Skeletal muscle satellite cell (primary cell): ENCODE results near the gene B4GALNT3.

Experiments used
- H3K27me3 ChIP-seq: 2 replicates; pipeline ENCODE4 v1.7.0; 2013; ENCODE audit warnings: low read length; ENCODE audit not compliant: control insufficient read depth, insufficient read depth
- H3K36me3 ChIP-seq: 2 replicates; pipeline ENCODE4 v1.7.0; 2013; ENCODE audit warnings: mild to moderate bottlenecking, control low read depth, low read length; ENCODE audit not compliant: insufficient read depth
- H3K4me1 ChIP-seq: 2 replicates; pipeline ENCODE4 v1.7.0; 2013; ENCODE audit warnings: low read length; ENCODE audit not compliant: control insufficient read depth, insufficient read depth
- H3K4me2 ChIP-seq: 2 replicates; pipeline ENCODE4 v1.7.0; 2013; ENCODE audit warnings: mild to moderate bottlenecking, low read length
- H3K4me3 ChIP-seq: 2 replicates; pipeline ENCODE4 v1.7.0; 2013; ENCODE audit warnings: low read length
- H3K9ac ChIP-seq: 2 replicates; pipeline ENCODE4 v1.7.0; 2013; ENCODE audit warnings: mild to moderate bottlenecking, low read depth, low read length, moderate library complexity
- H3K9me3 ChIP-seq: replicated peaks from 2 replicates; pipeline ENCODE4 v1.7.0; 2013; ENCODE audit warnings: mild to moderate bottlenecking, control low read depth, low read length

Gene B4GALNT3

DNA sequence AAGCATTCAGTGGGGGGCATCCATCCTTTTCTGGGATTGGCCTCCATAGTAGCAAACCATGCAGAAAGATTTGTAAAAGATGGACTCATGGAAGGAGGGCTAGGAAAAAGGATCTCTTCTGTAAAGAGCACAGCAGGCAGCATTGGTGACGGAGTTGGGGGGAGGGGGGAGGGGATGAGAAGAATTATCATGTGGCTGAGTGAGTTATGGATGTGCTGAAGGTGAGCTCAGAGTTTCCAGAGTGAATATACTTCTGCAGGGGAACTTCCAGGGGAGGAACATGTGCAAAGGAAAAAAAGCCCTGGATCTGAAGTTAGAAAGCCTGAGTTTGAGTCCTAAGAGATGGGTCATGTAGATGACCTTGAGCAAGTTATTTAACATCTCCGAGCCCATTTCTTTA, 3.9 kb upstream of the B4GALNT3 start:
- Histone ChIP-seq H3K4me1 (peaks cover 5% of the 10 kb centered on the region), H3K4me2 (no peak overlapping the region), H3K4me3 (no peak overlapping the region), H3K27me3 (peaks cover 54% of the 10 kb centered on the region), H3K9me3 (no peaks in the 10 kb centered on the region), H3K36me3 (no peaks in the 10 kb centered on the region), H3K9ac (no peak overlapping the region)

DNA sequence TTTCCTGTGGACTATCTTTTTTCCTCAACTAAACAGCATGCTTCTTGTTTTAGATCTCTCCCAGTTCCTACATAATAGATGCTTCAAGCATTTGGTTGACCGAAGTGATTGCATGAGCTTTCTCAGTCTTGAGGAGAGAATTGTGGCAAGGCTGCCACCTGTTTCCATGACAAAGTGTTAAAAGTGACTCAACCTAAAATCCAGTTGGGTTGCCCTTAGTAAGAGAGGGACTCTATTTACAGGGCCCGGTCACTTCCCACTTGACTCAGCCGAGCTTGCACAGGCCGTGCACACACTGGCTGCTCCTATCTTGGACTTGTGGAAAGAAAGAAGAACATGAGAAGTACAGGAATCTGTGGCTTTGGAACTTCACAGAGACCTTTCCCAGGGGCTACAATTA, 2.1 kb upstream of the B4GALNT3 start:
- no peaks in the 10 kb centered on the region for H3K36me3 ChIP-seq
- peaks cover 69% of the 10 kb centered on the region for H3K27me3 ChIP-seq

DNA sequence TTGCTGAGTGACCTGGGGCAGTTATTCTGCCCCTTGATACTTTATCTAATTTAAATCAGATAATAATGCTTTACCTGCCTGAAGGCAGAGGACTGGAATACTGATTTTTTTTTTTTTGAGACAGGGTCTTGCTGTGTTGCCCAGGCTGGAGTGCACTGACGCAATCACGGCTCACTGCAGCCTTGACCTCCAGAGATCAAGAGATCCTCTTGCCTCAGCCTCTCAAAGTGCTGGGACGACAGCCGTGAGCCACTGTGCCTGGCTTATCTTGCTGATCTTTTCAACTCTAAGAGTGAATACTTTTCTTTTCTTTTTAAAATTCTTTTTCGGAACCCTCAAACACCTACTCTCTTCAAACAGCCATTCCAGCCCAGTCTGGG, 699 bp upstream of the B4GALNT3 start:
- H3K4me2 ChIP-seq, result peak overlapping the region; percentile 71
- no peaks in the 10 kb centered on the region for H3K9me3 ChIP-seq
- peaks cover 83% of the 10 kb centered on the region for H3K27me3 ChIP-seq
- H3K36me3 ChIP-seq, result no peaks in the 10 kb centered on the region
- no peak overlapping the region for H3K4me3 ChIP-seq
- peaks cover 5% of the 10 kb centered on the region for H3K4me1 ChIP-seq
- no peak overlapping the region for H3K9ac ChIP-seq

More for the DNA sequence above, 2.1 kb upstream of the B4GALNT3 start:
- Histone ChIP-seq H3K9me3 (no peaks in the 10 kb centered on the region), H3K9ac (no peak overlapping the region), H3K4me2 (no peak overlapping the region), H3K4me1 (peaks cover 5% of the 10 kb centered on the region), H3K4me3 (no peak overlapping the region)

DNA sequence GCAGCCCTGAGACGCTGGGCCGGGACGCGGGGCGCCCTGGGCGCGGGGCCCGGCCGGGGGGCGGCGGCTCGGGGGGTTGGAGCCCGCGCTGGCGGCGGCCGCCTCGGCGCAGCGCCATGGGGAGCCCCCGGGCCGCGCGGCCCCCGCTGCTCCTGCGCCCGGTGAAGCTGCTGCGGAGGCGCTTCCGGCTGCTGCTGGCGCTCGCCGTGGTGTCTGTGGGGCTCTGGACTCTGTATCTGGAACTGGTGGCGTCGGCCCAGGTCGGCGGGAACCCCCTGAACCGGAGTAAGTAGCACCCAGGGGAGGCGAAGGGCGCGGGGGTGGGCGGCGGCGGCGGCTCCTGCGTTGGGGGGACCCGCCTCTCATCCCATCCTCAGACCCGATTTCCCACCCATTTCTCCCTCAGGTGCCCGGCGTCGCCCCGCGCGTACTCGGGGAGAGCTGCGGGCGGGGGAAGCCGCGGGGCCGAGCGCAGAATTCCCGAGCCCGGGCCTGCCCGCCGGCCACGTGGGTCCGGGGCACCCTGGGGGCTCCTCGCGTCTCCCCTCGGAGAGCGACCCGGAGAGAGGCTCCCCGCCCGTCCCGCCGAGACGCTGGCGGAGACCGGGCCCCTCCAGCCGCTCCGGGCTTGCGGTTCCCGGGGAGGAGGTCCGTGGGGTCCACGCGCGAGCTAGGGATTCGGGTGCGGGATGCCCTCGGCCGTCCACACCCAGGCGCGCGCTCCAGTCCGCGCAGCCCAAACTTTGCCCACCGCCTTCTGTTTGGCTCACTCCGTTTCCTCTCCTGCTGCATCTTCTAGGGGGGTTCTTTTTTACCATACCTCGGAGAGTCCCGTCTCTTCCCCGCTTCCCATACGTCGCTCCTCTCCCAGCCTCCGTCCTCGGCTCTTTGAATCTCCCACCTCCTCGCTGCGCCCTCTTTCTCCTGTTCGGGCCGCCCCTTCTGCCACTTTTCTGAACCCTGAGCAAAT, 807 bp downstream of the B4GALNT3 start:
- Histone ChIP-seq H3K9ac (no peak overlapping the region), H3K27me3 (peaks cover 89% of the 10 kb centered on the region), H3K4me2 (peak overlapping the region; percentile 83), H3K4me3 (peak overlapping the region; percentile 58), H3K36me3 (no peaks in the 10 kb centered on the region), H3K4me1 (peaks cover 8% of the 10 kb centered on the region), H3K9me3 (no peaks in the 10 kb centered on the region)

DNA sequence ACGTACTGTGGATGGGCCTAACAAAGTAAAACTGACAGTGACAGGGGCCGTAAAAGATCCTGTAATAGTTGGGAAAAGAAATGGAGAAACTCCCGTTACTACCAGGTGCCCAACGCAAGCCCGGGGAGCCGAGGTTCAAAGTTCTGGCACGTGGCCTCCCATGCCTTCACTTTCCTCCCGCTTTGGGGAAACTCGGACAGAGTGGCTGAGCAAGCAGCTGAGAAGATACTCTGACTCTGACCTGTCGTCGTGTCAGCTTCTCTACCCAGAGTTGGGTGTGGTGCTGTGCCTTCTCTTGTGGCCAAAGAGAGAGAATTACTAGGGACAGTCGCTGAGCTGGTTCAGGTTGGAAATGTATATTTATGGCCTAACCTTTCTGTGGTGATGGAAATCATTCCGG, 1.7 kb downstream of the B4GALNT3 start:
- Histone ChIP-seq H3K4me3 (no peak overlapping the region), H3K9me3 (no peaks in the 10 kb centered on the region), H3K9ac (no peak overlapping the region), H3K4me2 (no peak overlapping the region), H3K27me3 (peaks cover 89% of the 10 kb centered on the region), H3K4me1 (peaks cover 8% of the 10 kb centered on the region), H3K36me3 (no peaks in the 10 kb centered on the region)

DNA sequence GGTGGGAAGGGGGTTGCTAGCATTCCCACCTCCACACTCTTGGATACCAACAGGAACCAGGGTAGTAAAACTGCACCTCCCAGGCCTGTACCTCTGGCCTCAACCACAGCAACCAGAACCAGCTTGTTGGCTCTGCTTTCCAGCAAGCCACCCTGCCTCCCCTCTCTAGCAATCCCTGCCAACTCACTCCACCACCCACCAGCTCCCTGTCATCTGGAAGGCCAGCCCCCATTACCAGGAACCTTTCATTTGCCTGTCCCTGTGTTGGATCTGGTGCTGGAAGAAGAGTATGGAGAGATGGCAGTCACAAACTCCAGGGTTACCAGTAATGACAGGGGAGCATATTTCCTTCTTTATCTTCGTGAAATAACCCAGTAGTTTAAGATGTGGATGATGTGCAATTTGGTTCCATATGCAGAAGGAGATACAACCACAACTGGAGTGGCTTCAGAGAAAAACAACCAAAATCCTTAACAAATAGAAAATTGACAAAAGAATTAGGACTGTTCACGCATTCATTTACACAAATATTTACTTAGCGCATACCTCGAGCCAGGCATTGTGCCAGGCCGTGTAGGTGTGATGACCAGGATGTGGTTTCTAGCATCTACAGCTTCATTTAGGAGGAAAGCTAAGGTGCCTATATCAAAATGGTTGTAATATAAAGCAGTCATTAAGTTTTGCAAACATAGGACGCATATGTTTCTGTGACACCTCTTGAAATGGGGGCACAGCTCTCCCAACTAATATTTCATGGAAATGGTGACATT, 3.4 kb downstream of the B4GALNT3 start:
- H3K4me3 ChIP-seq, result no peak overlapping the region
- no peaks in the 10 kb centered on the region for H3K9me3 ChIP-seq
- H3K9ac ChIP-seq, result no peak overlapping the region
- no peak overlapping the region for H3K4me2 ChIP-seq
- peaks cover 8% of the 10 kb centered on the region for H3K4me1 ChIP-seq
- H3K36me3 ChIP-seq, result no peaks in the 10 kb centered on the region
- H3K27me3 ChIP-seq, result peaks cover 73% of the 10 kb centered on the region

DNA sequence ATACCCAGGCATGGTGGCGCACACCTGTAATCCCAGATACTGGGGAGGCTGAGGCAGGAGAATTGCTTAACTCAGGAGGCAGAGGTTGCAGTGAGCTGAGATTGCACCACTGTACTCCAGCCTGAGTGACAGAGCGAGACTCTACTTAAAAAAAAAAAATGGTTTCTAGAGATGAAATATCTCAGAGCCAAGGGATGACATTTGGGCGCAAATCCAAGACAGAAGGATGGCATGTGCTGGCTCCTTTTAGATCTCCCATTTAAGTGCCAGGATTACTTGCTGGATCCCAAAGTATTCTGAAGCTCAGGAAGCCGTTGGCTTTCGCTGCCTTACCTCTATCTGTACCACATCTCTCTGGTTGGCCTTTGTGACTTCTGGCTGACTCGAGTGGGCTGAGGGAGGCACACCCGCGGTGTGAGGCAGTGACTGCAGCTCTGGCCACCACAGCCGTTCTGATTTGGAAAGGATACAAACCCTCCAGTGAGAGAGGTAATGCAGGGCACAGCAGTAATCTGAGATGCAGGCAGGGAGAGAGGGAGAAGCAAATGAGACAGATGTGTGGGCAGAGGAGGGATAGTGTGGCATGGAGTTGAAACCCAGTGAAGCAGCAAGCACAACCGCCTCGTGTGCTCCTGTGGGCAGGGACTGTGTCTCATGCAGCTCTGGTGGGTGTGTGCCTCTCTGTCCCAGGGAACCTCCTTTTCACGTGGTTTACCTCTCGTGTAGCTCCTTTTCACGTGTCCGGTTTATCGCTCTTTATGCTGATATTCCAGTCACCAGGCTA, 4.9 kb downstream of the B4GALNT3 start:
- H3K4me3 ChIP-seq, result no peak overlapping the region
- peak overlapping the region; percentile 31 for H3K4me2 ChIP-seq
- peaks cover 71% of the 10 kb centered on the region for H3K27me3 ChIP-seq
- no peaks in the 10 kb centered on the region for H3K36me3 ChIP-seq
- H3K9me3 ChIP-seq, result no peaks in the 10 kb centered on the region
- peaks cover 3% of the 10 kb centered on the region for H3K4me1 ChIP-seq
- no peak overlapping the region for H3K9ac ChIP-seq

DNA sequence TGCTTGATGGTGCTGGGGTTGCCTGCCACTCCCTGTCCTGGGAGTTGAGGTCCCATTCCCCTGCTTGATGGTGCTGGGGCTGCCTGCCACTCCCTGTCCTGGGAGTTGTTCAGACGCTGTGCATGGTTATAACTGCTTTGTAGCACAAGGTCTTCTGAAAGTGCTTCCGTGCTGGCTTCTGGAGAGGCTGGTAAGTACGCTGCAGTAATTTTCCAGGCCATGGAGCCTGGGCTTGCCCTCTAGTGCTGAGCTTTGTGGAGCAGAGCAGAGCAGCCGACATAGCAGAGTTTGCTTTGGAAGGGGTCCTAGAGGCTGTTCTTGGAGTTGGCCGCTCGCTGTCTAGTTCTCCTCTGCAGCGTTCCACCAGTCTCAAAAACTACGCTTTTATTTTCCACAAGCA, 6.3 kb downstream of the B4GALNT3 start:
- no peaks in the 10 kb centered on the region for H3K9me3 ChIP-seq
- no peak overlapping the region for H3K4me3 ChIP-seq
- H3K4me2 ChIP-seq, result no peak overlapping the region
- peaks cover 3% of the 10 kb centered on the region for H3K4me1 ChIP-seq
- no peaks in the 10 kb centered on the region for H3K36me3 ChIP-seq
- peaks cover 63% of the 10 kb centered on the region for H3K27me3 ChIP-seq
- H3K9ac ChIP-seq, result no peak overlapping the region

DNA sequence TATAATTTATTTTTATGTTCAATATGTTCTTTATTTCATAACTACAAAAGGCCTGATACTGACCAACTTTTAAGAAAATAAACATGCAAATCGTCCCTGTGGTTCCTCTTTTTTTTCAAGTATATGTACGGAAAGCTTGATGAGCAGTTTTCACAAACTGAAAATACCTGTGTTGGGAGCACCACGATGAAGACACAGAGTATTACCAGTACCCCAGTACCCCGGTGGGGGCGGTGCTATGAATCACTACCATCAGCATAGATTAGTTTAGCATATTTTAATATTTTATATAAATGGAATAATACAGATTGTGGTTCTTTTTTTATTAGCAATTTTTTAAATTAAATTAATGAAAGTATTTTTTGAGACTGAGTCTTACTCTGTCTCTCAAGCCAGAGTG, 7.0 kb downstream of the B4GALNT3 start:
- Histone ChIP-seq H3K4me3 (no peak overlapping the region), H3K4me1 (peaks cover 3% of the 10 kb centered on the region), H3K9ac (no peak overlapping the region), H3K4me2 (no peak overlapping the region), H3K27me3 (peaks cover 56% of the 10 kb centered on the region), H3K36me3 (no peaks in the 10 kb centered on the region), H3K9me3 (no peaks in the 10 kb centered on the region)

DNA sequence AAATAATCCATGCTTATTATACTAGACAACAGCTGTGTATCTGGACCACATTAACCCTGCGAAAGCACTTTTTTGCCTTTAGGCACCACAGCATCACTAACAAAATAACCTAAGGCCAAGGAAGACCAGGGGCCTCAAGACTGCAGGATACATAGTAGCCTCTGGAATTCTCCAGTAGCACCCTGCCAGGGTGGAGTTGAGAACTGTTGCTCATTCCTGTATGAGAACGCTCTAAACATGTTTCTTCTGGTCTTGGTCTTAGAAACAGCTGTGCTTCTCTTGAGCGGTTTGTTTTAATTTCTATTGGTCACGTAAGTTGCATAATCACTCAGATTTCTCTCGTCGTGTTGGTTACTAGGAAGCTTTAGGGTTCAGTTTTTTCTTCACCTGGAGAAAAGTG, 7.9 kb downstream of the B4GALNT3 start:
- Histone ChIP-seq H3K27me3 (peaks cover 52% of the 10 kb centered on the region), H3K4me2 (no peak overlapping the region), H3K4me1 (peaks cover 3% of the 10 kb centered on the region), H3K9ac (no peak overlapping the region), H3K9me3 (no peaks in the 10 kb centered on the region), H3K36me3 (no peaks in the 10 kb centered on the region), H3K4me3 (no peak overlapping the region)
